ENCODE data around the gene ZNF281.

Gene ZNF281

DNA sequence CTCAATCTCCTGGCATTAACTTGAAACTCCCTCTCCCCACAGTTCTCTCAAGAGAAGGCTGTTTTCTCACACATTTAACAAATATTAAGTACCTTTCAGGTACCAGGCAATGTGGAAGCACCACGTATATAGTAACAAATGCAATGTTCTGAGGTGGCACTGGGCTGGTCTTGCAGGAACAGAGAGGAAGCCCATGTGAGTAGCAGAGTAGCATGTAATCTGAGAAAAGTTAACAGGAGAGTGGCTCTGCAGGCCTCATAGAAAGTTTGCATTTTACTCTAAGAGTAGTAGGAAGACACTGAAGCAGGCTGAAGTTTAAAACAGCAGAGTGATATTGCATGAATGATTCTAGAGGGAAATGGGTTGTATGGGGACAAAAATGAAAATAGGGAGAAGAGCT, 21.0 kb downstream of the ZNF281 start:
- TF ChIP-seq, protein P1, sequence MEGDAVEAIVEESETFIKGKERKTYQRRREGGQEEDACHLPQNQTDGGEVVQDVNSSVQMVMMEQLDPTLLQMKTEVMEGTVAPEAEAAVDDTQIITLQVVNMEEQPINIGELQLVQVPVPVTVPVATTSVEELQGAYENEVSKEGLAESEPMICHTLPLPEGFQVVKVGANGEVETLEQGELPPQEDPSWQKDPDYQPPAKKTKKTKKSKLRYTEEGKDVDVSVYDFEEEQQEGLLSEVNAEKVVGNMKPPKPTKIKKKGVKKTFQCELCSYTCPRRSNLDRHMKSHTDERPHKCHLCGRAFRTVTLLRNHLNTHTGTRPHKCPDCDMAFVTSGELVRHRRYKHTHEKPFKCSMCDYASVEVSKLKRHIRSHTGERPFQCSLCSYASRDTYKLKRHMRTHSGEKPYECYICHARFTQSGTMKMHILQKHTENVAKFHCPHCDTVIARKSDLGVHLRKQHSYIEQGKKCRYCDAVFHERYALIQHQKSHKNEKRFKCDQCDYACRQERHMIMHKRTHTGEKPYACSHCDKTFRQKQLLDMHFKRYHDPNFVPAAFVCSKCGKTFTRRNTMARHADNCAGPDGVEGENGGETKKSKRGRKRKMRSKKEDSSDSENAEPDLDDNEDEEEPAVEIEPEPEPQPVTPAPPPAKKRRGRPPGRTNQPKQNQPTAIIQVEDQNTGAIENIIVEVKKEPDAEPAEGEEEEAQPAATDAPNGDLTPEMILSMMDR (IDR thresholded peaks at IDR 0.05; ENCODE audit: extremely low read depth, missing control alignments): no peak
- no peak for DNase-seq (ENCODE audit: low spot score)

DNA sequence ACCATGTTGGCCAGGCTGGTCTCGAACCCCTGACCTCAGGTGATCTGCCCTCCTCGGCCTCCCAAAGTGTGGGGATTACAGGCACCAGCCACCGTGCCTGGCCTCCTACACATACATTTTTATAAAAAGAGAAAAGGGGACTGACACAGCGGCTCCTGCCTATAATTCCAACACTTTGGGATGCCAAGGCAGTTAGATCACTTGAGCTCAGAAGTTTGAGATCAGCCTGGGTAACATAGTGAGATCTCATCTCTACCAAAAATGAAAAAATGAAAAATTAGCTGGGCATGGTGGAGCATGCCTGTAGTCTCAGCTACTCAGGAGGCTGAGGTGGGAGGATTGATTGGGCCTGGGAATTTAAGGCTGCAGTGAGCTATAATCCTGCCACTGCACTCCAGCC, 23.4 kb downstream of the ZNF281 start:
- TF ChIP-seq, protein P1 (IDR thresholded peaks at IDR 0.05; ENCODE audit: extremely low read depth, missing control alignments): no peak
- no peak for DNase-seq (ENCODE audit: low spot score)

DNA sequence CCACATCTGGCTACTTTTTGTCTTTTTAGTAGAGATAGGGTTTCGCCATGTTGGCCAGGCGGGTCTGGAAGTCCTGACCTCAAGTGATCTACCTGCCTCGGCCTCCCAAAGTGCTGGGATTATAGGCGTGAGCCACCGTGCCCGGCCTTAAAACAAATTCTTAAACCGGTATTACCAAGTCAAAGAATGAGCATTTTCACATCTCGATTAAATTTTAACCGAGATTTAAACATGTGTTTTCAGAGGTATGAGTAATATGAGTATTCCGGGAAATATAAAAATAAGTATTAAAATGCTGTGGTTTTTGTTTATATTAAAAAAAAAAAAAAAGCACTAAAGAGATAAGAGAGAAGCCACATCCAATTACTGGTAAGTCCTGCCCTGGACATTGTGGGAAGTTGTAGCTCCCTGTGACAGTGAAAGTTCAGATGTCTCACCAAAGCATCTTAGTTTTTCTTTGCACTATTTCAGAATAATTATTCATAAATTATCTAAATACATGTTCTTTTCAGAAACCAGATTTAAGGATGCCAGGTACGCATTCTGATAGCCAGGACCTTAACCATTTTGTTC, 24.9 kb downstream of the ZNF281 start:
- no peak for DNase-seq (ENCODE audit: low spot score)
- TF ChIP-seq, protein P1 (IDR thresholded peaks at IDR 0.05; ENCODE audit: extremely low read depth, missing control alignments): no peak

DNA sequence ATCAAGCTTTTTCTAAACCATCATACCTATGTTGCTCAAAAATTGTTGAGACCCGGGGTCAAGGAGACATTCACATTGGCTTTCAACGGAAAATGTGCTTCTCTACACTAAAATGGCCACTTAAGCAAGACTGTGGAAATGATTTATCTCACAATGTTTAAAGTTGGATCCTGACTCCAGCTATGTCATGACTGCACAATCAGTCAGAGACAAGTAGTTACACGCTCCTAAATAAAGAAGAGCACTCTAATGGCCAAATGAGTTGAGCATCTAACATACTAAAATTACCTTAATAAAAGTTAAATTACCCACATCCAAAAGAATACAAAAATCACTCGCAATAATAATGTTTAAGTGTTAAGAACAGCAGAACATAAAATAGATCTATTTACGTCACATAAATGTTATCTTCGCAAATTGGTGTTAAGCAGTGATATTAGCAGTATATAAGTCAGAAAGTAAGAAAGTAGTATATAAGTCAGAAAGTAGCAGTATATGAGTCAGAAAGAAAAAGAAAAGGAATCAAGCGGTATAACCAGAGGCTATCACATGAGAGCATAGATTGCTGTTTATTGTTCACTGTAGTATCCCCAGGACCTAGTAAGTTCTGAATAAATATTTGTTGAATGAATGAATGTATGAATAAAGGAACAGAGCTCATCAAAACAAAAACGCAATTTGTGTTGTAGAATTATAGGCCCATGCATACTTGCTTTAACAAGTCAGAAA, 28.4 kb downstream of the ZNF281 start:
- TF ChIP-seq, protein P1 (IDR thresholded peaks at IDR 0.05; ENCODE audit: extremely low read depth, missing control alignments): no peak
- no peak for DNase-seq (ENCODE audit: low spot score)

DNA sequence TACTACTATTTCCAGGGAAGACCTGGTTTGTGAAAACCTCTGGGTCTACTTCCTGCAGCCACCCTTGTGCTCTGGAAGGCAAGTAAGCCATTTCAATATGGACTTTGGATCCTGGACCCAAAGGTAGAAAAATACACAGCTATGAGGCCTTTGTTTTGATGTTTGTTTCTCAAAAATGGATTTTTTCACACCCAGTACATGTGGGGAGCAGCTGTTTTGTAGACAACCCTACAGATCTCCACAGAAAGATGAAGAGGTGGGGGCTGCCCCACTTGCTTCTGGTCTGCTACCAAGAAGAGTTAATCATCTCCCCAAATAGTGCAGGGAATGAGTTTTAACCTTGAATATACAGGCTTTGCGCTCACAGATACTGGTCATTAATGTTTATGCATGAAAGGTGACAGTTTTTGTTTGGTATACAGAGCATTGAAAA, 29.2 kb downstream of the ZNF281 start:
- TF ChIP-seq, protein P1 (IDR thresholded peaks at IDR 0.05; ENCODE audit: extremely low read depth, missing control alignments): no peak
- DNase-seq (ENCODE audit: low spot score): peak; percentile 59

DNA sequence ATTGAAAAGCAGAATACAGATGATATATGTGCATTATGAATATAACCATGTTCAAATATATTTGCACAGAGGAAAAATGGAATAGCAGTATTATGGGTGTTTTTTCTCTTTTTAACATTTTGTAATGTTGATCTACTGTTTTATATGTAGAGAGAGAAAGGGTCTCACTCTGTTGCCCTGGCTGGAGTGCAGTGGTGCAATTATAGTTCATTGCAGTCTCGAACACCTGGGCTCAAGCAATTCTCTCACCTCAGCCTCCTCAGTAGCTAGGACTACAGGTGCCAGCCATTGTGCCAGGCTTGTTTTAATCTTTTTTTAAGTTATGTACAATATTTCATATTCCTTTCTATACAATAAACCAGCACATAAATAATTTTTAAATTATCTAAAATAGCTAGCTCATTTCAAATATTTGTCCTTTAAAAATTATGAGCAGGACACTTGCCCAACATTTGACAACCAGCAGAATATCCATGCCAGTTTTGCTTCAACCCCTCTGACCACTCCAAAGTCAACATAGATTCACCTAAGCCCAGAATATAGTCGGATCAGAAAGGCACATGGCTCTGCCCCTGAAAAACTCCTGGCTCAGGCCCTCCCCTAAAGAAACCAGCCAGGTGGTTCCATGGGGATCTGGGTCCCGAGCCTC, 29.8 kb downstream of the ZNF281 start:
- no peak for DNase-seq (ENCODE audit: low spot score)
- TF ChIP-seq, protein P1 (IDR thresholded peaks at IDR 0.05; ENCODE audit: extremely low read depth, missing control alignments): no peak

DNA sequence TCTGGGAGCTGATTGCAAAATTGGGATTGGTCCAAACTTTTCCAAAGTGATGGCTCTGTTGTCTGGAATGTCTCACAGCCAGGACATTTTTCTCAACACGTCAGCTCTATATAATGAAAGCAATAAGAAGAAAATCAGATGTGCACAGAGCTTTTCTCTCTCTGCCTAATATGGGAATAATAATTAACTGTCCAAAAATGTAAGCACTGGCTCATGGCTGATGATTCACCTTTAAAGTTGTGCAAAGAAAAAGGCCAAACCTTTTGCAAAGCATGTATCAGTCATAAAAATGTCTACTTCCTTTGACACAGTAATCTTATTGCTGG, 30.4 kb downstream of the ZNF281 start:
- DNase-seq (ENCODE audit: low spot score): no peak
- TF ChIP-seq, protein P1 (IDR thresholded peaks at IDR 0.05; ENCODE audit: extremely low read depth, missing control alignments): no peak

Data from GM20000 (cell line).